Measurements from ENCODE around the gene CDKAL1. TPM values are rescaled to one million over a fixed set of nuclear protein-coding genes. Genes with fewer than 3 reads are reported as not detected.
"Not testable (repeated sequence)": the region's sequence is repeated elsewhere in the genome, so short reads cannot be mapped to it uniquely, and the experiment has no call there.

The CDKAL1 gene
- polyA plus RNA-seq (2013, experiment 1 of 2; ENCODE audit: insufficient read length), result 7.0 TPM
- polyA plus RNA-seq (2013, experiment 2 of 2; ENCODE audit: insufficient read length), result 7.4 TPM

DNA sequence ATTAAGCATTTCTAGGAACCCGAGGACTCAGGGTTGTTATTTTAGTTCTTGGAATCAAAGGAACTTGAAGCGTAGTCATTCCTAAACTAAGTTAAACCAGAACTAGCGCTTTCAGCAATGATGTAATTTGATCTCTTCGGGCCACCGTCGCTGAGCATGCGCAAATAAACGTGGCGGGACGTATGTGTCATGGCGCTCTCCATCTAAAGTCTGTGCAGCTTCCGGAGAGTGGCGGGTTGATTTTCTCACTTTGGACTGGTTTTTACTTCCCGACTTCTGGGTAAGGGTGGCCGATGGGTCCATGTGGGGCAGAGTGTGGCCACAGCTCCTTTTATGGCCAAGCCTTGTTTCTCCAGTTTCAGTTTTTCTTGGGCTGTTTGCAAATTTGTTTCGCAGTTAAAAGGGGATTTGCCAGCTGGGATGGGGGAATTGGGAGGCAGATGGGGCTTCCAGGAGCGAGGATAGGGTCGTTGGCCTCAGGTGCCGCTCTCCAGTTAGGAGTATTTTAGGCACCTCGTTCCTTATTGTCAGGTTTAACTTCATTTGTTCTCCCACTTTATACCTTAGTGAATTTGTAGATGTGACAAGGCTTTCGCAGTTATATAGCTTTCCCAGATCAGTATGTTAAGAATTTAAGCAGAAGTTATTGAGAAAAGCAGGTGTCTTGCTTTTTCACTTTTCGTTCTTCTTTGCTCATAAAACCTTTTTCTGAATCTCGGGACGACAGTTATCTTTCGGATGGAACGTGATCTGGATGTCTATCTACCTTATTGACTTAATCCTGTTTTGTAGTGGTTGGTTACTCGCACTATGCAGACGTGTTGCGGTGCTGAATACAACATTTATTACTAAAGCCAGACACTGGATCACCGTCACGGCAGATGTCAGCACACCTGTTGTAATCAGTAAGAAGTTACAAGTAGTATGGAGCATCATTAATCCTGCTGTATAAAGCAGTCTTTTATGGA, at the start of gene CDKAL1:
Gene CDKAL1, plus strand, starts transcription at position 163 of the 968 bp plus-strand sequence. CDS start 11,894 bp downstream, outside the sequence.
- peak; percentile 94 for DNase-seq

DNA sequence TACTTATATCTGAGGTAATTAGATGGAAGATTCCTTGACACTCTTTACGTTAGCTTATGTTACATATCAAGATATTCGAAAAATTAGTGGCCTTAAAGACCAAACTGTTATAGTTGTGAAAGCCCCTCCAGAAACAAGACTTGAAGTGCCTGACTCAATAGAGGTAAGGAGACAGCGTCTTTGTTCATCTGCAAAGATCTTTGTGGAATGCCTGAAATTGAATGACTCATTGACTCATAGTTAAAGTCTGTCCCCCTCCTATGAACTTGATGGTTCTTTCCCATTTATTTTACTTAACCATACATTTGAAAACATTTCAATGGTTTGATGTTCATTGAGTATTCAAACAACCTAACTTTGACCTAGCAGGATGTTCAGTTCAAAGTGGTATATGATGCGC, 47.6 kb upstream of the CDKAL1 start:
- DNase-seq, result no peak

DNA sequence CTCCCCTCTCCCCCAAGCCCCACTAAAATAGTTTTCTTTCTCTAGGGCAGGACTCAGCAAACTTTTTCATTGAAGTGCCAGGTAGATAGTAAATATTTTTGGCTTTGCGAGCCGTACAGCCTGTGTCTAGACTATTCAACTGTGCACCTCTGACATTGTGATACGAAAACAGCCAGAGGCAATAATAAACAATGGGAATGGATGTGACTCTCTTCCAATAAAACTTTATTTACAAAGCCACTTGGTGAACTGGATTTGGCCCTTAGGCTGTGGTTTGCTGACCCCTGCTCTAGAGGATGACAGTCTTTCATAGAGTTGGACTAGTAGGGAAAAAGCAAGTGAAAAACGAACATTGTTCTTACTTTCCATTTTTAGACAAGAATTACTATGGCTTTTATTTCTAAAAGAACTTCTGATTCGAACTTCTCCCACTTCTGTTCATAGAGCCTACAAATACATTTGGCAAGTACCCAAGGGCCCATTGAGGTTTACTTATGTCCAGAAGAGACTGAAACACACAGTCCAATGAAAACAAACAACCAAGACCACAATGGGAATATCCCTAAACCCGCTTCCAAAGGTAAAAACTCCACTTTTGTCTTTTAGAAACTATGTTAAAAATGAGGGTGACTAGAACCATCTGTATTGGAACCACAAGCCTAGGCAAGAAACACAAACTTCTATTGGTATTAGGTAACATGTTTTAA, 46.4 kb upstream of the CDKAL1 start:
- no peak for DNase-seq

DNA sequence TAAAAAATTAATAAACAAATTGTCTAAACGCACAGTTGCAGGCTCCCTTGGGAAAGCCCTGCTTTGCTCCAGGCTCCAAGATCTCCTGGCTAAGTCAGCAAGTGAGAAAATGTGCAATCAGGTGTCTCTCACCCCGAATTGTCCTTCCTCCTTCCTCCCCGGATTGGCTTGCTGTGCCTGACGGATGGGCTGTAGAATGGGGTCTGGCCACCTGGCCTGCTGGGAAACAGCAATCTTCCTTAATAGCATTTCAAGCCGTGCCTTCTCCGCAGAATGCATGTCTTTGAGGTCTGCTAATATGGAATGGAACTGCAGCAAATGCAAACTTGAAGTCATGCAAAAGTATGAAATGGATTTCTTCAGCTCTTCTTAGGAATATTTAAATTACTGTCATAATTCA, 43.7 kb upstream of the CDKAL1 start:
- DNase-seq, result no peak

DNA sequence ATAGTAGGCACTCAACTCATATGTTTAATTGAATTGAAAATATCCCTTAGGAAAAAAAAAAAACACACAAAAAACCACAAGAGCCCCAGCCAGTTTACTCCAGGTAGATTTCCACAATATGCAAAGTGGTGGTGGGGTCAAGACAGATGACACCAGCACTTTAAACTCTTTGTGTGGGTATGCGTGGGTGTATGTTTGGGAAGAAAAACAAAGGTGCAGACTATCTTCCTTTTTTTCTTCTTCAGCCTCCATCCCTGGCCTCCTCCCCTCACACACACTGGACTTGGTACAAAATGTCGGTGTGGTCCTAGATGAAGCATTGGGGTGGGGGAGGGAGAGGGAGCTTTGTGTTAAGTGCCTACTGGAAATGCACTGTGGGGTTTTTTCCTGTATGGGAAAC, 42.2 kb upstream of the CDKAL1 start:
- DNase-seq, result no peak

DNA sequence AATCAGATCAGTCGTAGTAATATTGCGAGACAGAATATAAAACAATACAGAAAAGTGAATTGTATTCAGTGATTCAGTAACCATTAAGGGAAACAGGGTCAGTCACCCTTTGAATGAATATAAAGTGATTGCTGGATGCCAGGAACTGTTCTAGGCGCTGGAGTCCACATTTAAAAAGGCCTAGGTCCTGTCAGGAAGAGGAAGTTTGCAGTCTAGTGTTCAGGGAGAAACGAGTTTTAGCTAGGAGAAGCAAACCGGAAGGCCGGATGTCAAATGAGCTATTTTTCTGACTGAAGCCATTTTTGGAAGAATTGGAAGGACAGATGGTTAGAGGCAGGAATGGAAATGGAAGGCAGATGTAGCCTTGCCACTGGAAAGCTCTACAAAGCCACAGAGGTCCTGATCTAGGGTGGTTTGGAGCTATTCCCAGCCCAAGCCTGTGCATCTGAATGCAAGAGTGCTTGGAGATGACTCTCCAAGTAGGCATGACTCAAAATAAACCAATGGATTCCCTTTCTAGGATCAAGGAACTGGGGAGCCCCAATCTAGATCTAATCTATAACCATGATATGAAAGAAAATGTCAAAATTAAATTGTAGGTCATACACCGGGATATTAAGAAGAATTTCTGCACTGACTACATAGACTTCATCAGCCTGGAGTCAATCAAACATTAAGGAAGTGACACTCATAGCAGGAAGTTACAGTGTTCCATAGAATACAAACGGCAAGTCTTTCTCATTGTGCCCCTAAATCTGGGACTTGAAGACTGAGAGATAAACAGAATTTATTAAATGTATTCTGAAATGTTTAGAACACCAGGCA, 36.8 kb upstream of the CDKAL1 start:
- DNase-seq, result peak; percentile 60

DNA sequence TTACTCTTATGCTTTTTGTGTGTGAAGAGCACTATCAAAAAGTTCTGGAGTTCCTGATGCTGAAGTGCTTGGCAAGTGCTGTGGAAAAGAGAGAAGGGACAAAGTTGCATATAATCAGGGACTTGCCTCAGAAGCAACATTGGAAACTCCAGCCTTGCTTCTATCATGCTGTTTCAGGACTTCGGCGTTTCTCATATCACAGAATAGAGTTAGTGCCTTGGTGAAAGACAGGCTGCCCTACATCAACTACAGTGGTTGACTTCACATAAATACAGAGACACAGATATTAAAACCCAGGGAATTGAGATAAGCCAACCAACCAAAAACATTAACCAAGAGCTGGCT, 36.2 kb upstream of the CDKAL1 start:
- no peak for DNase-seq

DNA sequence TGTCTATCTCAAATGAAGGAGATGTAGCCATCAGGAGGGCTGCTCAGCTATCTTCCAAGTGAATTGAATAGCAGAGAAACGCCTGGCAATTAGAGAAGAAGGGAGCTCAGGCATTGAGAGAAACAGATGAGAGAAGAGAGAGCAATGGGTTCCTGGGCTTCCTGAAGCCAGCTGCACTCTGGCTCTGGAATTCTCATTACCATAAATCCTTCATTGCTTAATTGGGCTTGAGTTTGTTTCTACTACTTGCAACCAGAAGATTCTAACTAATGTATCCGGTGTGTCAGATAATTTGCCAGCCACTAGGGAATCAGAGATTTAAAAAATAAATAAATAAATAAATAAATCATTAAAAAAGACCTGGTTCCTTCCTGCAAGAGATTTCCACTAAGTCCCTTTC, 25.0 kb upstream of the CDKAL1 start:
- DNase-seq, result no peak

DNA sequence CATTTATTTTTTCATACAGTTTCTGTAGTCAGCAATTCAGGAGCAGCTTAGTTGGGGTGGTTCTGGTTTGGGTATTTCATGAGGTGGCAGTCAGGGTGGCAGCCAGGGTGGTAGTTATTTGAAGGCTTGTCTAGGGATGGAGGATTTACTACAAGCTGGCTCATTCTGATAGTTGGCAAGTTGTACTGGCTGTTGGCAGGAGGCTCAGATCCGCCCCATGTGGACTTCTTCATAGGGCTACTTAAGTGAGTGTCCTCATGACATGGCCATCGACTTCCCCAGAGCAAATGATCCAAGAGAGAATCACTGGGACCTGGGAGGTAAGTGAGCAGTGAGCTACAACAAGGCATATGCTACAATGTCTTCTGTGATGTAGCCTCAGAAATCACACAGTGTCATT, 22.4 kb upstream of the CDKAL1 start:
- DNase-seq, result no peak

DNA sequence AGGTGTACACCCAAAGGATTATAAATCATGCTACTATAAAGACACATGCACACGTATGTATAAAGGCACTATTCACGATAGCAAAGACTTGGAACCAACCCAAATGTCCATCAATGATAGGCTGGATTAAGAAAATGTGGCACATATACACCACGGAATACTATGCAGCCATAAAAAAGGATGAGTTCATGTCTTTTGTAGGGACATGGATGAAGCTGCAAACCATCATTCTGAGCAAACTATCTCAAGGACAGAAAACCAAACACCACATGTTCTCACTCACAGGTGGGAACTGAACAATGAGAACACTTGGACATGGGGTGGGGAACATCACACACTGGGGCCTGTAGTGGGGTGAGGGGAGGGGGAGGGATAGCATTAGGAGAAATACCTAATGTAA, 9.0 kb upstream of the CDKAL1 start:
- DNase-seq, result not testable (repeated sequence)

DNA sequence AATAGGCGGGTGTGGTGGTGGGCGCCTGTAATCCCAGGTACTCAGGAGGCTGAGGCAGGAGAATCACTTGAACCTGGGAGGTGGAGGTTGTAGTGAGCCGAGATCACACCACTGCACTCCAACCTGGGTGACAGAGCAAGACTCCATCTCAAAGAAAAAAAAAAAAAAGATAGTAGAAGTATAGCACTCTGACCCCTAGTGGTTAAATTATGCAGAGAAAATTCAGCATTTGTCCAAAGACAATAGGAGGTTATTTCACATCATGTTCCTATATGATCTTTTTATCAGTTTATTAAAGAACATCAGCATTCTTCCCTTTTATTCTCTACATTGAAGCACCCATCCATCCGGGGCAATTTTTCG, 5.2 kb upstream of the CDKAL1 start:
- DNase-seq, result peak; percentile 55

DNA sequence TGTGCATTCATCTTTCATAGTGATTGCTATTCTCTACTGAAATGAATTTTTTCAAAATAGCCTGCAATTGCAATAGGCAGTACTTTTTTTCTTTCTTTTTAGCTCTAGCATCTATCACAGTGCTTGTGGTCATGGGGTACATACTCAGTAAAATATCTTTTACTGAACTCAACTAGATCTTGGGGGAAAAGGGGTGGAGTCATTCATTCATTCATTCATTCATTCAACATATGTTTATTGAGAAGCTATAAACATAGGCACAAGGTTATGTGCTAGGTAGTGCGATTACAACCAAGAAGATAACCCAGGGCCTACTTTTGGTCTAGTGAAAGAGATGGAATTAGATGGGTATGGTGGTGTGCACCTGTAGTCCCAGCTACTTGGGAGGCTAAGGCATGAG, 1.4 kb upstream of the CDKAL1 start:
- DNase-seq, result no peak

DNA sequence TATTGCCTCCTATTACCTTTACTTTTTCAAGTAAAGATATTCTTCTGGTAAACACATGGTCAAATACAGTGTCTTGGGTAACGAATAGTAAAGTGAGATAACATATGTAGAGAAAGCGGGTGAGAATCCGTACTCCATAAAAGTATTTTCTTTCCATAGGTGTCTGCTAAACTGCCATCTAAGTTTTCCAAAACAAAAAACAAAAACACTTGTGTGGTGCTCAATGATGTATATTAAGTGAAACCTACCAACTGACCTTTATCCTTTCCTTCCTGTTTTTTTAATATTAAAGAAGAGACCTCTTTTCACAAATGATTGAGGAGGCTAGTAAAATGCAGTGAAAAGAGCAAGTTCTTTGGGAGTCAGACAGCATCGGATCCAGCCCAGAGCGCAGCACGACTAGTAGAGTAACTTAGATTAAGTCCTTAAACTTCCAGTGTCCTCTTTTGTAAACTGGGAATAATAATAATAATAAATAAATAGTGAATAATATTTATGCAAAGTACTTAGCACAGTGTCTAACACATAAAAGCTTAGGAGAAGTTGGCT, 437 bp upstream of the CDKAL1 start:
- no peak for DNase-seq

DNA sequence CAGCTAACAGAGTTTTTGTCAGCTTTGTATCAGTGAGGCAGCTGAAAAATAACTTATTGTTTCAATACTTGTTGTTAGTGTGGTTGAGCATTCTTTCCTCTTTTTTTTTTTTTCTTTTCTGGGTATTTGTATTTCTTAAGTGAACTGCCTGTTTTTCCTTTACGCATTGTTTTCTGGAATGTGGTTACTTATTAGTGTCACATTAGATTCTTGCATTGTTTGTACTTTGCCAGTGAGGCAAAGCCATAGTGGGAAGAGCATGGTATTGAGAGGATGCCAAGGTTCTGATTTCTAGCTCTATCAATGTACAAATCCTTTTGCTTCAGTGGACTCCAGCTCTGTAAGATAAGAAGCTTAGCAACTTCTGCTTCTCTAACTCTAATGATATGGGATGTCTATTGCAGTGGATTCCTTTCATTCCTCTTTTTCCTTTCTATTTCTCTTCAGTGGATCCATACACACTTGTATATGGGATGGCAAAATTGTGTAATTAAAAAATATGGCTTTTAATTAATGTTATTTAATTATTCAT, 3.9 kb downstream of the CDKAL1 start:
- DNase-seq, result no peak

DNA sequence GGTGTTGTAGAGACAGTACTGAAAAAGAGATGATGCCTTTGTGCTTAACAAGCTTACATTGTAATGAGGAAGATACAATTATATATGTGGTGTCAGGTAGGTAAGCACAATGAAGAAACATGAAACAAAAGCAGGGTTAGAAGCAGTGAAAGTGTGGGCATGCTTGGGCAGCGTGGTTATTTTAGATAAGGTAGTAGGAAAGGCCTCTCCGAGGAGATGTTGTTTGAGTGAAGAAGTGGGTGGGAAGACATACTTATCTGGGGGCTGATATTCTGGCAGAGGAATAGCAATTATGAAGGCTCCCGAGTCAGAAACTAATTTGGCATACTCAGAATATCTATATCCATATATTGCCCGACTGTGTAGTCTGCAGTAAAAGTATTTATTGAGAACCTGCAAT, 4.7 kb downstream of the CDKAL1 start:
- no peak for DNase-seq

DNA sequence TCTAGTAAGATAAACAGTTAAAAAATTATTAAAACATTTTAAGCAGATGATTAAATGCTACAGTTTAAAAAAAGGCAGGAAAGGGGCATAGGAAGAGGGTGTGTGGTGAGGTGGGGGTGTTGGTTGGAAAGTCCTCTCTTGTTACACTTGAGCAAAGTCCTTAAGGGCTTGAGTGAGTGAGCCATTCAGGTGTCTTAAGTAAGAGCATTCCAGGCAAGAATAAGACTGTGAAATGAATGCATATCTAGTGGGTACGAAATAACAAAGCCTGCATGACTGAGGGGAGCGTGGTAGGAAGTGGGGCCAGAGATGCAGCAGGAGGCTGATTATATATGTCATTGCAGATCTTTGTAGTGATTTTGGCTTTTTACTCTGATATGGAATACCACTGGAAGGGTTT, 5.1 kb downstream of the CDKAL1 start:
- DNase-seq, result no peak

DNA sequence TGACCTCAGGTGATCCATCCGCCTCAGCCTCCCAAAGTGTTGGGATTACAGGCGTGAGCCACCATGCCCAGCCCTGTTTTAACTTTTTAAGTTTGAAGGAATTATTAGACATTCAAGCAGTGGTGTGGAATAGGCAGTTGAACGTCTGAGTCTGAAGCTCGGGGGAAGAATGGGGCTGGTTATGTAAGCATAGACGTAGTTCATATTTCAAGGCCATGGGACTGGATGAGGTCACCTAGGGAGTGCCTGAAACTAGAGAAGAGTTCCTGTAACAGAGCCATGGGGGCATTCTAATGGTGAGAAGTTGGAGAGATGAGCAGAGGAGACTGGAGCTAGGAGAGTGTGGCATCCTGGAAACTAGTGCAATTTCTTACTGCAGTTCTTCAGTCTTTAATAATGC, 6.4 kb downstream of the CDKAL1 start:
- no peak for DNase-seq

DNA sequence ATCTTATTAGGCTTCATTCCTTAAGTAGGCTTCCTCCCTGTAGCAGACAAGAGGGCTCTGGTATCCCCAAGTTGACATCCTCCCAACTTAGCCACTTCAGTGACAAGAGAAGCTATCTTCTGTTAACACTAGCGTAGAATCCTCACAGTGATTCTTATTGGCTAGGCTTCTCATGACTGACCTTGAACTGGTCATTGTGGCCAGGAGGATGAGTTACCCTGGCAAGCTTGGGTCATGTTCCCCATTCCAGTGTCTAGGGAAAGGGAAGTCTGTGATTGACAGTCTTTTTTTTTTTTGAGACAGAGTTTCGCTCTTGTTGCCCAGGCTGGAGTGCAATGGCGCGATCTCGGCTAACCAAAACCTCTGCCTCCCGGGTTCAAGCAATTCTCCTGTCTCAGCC, 7.1 kb downstream of the CDKAL1 start:
- no peak for DNase-seq

DNA sequence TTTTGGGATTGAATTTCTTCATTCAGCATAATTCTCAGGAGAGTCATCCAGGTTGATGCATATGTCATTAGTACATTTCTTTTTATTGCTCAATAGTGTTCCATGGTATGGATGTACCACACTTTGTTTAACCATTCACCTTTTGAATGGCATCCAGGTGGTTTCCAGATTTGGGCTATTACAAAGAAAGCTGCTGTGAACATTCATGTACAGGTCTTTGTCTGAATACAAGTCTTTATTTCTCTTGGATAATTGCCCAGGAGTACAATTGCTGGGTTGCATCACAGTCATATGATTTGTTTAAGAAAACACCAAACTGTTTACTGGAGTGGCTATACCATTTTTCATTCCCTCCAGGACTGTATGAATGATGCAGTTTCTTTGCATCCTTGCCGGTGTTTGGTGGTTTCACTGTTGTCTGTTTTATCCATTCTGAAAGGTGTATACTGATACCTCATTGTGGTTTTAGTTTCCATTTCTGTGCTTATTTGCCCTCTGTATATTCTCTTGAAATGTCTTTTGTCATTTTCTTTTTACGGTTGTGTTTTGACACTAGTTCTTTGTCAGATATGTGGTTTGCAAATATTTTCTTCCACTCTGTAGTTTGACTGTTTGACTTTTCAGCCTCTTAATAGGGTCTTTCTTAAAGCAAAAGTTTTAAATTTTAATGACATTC, 8.8 kb downstream of the CDKAL1 start:
- DNase-seq, result peak; percentile 37

DNA sequence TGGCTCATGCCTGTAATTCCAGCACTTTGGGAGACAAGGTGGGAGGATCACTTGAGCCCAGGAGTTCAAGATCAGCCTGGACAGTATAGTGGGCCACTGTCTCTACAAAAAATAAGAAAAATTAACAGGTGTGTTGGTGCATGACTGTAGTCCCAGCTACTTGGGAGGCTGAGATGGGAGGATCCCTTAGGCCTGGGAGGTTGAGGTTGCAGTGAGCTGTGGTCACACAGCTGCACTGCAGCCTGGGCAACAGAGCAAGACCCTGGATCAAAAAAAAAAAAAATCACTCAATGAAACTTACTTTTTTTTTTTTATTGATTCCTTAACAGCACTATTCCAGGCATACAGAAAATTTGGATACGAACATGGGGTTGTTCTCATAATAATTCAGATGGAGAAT, 14.0 kb downstream of the CDKAL1 start:
- DNase-seq, result no peak

DNA sequence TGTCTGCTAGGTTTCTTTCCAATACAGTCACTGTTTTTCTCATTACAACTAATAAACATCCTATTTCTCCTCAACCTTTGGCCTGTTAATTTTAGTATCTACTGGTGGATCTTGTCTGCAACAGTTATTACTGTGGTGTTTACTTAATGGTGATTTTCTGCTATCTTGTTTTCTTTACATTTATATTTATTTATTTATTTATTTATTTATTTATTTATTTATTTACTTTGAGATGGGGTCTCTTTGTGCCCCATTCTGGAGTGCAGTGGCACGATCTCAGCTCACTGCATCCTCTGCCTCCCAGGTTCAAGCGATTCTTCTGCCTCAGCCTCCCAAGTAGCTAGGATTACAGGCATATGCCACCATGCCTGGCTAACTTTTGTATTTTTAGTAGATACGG, 15.1 kb downstream of the CDKAL1 start:
- DNase-seq, result not testable (repeated sequence)

DNA sequence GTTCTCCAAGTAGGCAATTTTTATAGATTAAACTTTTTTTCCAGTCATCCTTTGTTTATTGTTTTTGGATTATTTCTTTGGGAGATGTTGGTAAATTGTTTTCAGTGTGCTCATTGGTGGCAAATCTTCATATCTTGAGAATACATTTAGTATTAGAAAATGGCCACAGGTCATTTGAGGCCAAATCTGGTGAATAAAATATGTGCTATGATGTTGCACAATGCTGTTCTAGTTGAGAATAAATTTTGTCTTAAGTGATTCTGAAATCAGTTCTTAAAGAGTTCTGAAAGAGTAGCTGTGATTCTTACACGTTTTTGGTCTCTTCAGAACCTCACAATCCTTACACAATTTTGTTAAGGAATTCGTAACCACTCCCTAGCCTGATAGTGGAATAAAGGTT, 20.1 kb downstream of the CDKAL1 start:
- DNase-seq, result no peak

All from fibroblast of skin of scalp (primary cell).